Activated naive CD4-positive, alpha-beta T cell treated with anti-CD3 and anti-CD28 coated beads, Interleukin-2, amount 50 U/mL, for 72 hours (primary cell): Measurements from ENCODE around the gene FGGY. TPM values are rescaled to one million over a fixed set of nuclear protein-coding genes. Genes with fewer than 3 reads are reported as not detected.
"Not testable (repeated sequence)": the region's sequence is repeated elsewhere in the genome, so short reads cannot be mapped to it uniquely, and the experiment has no call there.

Experiments
- ATAC-seq, 2 donors: fragments of 150-1000 bp; cut with Tn5 transposase; 2 replicates each; pipeline ENCODE4 v1.10.0; 2021; ENCODE audit warnings: mild to moderate bottlenecking in 2 of 2, moderate library complexity in 2 of 2
- DNase-seq, 2 donors: peaks; one replicate each; pipeline ENCODE4 v3.0.0; 2021 to 2022; ENCODE audit warnings: low spot score in 2 of 2
- H3K27ac Mint-ChIP-seq, 2 donors: one replicate each; pipeline ENCODE4 v1.8.0; 2022; ENCODE audit warnings: mild to moderate bottlenecking in 2 of 2, mixed read lengths in 2 of 2
- H3K36me3 Mint-ChIP-seq, 2 donors: one replicate each; pipeline ENCODE4 v1.8.0; 2022; ENCODE audit warnings: mixed read lengths in 2 of 2
- H3K9me3 Mint-ChIP-seq, 2 donors: one replicate each; pipeline ENCODE4 v1.8.0; 2022; ENCODE audit warnings: mixed read lengths in 2 of 2
- total RNA-seq, 2 donors: library from RNA; stranded (reverse); gene quantifications; one replicate each; pipeline ENCODE4 v1.2.3, GENCODE V29; 2022

Gene FGGY
- total RNA-seq, 2 donors from 2014 or later = 15.0 to 17.0 TPM

DNA sequence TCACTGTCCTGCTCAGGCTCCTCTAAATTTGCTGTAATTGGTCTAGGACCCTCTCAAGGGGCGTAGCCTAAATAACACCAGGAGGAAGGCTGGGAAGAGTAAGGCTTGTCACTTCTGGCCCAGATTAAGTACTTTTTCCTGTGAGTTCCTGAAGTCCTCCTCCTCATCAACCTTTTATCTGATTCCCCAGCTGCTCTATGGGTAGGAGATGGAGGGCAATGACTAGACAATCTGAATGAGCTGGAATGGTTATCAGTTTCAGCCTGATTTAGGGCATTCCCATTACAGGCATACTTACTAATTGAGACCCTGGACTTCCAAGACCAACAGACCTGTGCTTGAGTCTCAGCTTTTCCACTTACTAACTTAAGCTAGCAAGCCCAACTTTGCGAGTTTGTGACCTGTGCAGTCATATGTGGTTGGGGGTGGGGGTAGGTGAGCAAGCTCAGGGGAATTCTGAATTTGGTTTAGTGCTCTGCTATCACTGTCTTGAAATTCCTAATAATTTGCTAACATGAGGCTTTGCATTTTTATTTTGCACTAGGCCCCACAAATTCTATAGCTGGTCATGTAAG is 18.0 kb upstream of the FGGY start:
- ATAC-seq (no peak), DNase-seq (no peak)
- Mint-ChIP-seq H3K36me3 (no peaks in the 10 kb centered on the region), H3K9me3 (no peaks in the 10 kb centered on the region), H3K27ac (no peak overlapping the region)

DNA sequence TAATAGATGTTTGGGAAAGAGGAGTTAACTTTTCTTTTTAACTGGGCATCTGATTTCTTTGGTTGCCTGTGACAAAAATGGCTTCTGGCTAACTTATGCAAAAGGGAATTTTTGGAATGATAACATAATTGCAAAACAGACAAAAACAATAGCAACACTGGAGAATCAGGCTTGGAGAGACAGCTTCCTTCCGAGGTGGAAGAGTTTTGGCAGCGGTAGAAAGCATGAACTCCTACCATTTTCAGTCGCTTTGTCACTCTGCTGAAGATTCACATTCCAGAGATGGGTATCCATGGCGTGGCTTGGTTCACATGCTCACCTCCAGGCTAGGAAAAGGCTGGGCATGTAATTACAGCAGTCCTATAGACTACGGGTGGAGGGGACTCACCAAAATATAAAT is 17.2 kb upstream of the FGGY start:
- Mint-ChIP-seq H3K36me3 (no peaks in the 10 kb centered on the region), H3K9me3 (no peaks in the 10 kb centered on the region), H3K27ac (no peak overlapping the region)
- no peak for DNase-seq
- ATAC-seq = no peak

DNA sequence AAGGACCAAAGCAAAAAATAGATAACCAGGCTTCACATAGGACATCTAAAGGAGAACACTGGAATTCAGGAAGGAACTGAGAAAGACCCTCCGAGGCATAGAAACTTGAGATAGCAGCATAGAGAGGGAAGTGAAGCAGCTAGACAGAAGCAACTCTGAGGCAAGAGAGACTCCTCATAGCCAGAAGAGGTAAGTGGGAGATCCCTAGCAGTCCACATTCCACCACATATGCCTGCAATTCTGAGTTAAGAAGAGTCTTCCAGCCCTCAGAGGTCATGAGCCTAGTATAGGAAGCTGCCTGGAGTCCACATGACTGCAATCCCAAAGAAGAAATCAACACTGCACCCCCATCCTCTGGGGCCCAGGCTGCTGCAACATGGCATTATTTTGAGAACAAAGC is 13.9 kb upstream of the FGGY start:
- H3K27ac Mint-ChIP-seq = no peak overlapping the region
- no peak for DNase-seq
- no peaks in the 10 kb centered on the region for H3K9me3 Mint-ChIP-seq
- no peak for ATAC-seq
- no peaks in the 10 kb centered on the region for H3K36me3 Mint-ChIP-seq

DNA sequence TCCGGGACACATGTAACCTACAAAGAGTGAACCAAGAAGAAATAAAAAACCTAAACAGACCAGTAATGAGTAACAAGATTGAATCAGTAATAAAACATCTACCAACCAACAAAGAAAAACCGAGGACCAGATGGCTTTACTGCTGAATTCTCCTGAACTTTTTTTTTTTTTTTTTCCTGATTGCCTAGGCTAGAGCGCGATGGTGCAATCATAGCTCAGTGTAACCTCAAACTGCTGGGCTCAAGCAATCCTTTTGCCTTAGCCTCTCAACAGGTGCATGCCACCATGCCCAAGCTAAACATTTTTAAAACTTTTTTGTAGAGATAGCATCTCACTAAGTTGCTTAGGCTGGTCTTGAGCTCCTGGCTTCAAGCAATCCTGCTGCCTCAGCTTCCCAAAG is 11.2 kb upstream of the FGGY start:
- ATAC-seq = no peak
- DNase-seq = no peak
- no peaks in the 10 kb centered on the region for H3K36me3 Mint-ChIP-seq
- H3K9me3 Mint-ChIP-seq = no peaks in the 10 kb centered on the region
- no peak overlapping the region for H3K27ac Mint-ChIP-seq

DNA sequence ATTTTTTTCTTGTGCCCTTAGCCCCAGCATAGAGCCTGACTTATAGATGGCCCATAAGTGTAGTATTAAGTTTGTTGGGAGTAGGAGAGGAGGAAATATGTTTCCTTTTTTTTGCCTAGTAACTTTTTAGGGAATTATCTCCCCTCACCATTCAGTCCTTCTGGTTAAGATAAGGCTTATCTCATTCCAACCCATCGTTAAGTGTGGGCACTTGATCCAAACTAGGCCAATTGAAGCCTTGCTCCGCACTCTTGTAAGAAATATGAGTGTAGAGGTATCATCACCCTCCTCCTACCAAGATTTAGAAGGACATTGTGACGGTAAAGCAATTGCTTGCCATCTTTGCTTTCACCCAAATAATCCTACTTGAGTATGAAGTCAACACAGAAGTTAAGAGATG is 8.8 kb upstream of the FGGY start:
- no peaks in the 10 kb centered on the region for H3K36me3 Mint-ChIP-seq
- no peak for DNase-seq
- no peak overlapping the region for H3K27ac Mint-ChIP-seq
- ATAC-seq = no peak
- peaks cover 0 to 3% of the 10 kb centered on the region in 2 donors for H3K9me3 Mint-ChIP-seq

DNA sequence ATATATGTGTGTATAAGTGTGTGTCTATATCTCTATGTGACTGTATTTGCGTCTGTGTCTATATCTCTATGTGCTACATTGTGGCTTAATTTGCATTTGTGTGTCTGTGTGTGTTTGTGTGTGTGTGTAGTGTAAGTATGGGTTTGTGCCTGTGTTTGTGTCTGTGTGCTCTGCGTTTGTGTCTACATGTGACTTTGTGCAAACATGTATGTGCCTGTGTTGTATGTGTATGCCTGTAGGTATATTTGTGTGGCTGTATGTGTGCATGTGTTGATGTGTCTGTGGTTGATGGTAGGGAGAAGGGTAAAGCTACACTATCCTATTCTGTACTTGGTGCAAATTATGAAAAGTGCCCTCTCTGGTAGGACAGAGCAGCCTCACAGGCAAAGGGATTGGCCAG is 7.3 kb upstream of the FGGY start:
- H3K27ac Mint-ChIP-seq = no peak overlapping the region
- DNase-seq = no peak
- no peaks in the 10 kb centered on the region for H3K36me3 Mint-ChIP-seq
- peaks cover 0 to 3% of the 10 kb centered on the region in 2 donors for H3K9me3 Mint-ChIP-seq
- ATAC-seq = no peak

DNA sequence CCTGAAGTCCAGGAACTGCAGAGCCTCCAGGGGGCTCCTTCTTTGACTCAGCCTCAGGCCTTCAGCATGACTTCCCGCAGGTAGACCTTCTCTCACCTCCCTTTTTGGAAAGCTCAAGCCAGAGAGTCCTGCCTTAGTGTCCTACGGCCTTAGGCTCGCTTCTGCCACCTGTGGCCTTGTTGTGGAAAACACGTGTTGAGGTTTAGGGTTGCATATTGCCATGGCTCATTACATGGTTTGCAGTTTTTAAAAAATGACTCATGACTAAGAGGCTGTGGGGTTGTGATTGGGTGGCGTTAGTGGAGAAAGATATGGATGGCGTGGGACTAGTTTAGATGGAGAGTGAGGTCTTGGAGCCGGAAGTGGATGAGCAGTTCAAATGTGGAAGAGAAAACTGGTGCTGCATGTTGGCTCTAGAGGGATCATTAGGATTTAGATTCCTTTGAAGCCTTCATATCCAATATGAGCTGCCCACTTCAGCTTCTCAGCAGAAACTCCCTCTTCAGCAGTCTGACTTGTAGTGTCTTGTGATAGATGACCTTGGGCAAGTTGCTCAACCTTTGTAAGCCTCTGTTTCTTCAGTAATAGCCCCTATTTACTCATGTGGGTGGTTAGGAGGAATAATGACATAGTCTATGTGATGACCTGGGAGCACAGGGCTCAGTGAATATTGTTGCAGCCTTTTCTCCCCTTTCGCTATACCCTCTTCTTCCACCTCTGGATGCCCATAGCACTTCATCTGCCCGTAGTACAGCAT is 6.5 kb upstream of the FGGY start:
- Mint-ChIP-seq H3K36me3 (no peaks in the 10 kb centered on the region), H3K9me3 (peaks cover 0 to 3% of the 10 kb centered on the region in 2 donors), H3K27ac (no peak overlapping the region)
- peak in 1 of 2 donors; percentile 21 for DNase-seq
- peak in 1 of 2 donors; percentile 75 for ATAC-seq

DNA sequence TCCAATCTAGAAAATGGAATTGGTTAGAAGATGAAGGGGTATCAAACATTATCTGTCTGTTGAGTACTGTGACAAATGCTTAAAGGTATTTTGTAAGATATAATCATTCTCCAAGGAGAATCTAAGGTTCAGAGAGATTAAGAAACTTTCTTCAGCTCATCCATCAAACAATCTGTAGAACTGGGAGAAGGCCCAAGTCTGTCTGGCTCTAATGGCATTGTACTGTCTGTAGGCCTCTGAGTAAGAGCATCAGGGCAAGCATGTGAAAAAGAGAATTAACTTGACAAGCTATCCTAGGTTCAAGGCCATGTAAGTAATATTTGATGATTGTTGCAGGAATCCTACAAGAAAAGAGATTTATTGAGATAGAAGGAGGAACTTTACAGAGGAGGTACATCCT is 5.3 kb upstream of the FGGY start:
- ATAC-seq (no peak), DNase-seq (no peak)
- Mint-ChIP-seq H3K27ac (no peak overlapping the region), H3K9me3 (peaks cover 0 to 3% of the 10 kb centered on the region in 2 donors), H3K36me3 (no peaks in the 10 kb centered on the region)

DNA sequence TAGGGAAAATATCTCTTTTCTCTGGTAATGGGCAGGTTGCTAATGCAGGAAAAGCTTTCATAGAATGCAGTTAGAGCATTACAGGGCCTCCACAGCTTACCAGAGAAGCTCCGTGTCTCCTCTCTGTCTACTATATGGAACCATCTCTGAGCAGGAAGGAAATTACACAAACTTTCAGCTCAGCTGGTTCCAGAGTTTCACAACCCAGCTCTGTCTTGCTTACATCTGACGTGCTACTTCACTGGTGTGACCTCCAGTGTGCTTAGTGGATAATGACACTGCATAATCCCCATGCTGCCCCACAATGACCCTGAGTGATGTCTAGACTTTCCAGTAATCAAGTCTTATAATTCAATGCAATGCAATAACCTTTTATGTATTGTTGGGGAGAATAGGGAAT is 4.3 kb upstream of the FGGY start:
- DNase-seq = no peak
- peaks cover 0 to 5% of the 10 kb centered on the region in 2 donors for H3K36me3 Mint-ChIP-seq
- peaks cover 0 to 3% of the 10 kb centered on the region in 2 donors for H3K9me3 Mint-ChIP-seq
- H3K27ac Mint-ChIP-seq = no peak overlapping the region
- ATAC-seq = no peak

DNA sequence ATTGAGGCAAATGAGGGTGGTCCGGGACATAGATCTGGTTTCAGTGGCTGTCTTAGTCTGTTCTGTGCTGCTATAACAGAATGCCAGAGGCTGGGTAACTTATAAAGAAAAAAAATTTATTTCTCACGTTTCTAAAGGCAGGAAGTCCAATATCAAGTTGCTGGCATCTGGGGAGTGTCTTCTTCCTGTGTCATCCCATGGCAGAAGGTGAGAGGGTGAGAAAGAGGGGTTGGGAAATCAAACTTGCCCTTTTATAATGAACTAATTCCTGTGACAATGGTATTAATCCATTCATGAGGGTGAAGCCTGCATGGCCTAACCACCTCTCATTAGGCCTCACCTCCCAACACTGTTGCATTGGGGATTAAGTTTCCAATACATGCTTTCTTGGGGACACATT is 3.7 kb upstream of the FGGY start:
- Mint-ChIP-seq H3K27ac (no peak overlapping the region), H3K36me3 (peaks cover 0 to 12% of the 10 kb centered on the region in 2 donors), H3K9me3 (peaks cover 0 to 3% of the 10 kb centered on the region in 2 donors)
- DNase-seq (no peak), ATAC-seq (no peak)

DNA sequence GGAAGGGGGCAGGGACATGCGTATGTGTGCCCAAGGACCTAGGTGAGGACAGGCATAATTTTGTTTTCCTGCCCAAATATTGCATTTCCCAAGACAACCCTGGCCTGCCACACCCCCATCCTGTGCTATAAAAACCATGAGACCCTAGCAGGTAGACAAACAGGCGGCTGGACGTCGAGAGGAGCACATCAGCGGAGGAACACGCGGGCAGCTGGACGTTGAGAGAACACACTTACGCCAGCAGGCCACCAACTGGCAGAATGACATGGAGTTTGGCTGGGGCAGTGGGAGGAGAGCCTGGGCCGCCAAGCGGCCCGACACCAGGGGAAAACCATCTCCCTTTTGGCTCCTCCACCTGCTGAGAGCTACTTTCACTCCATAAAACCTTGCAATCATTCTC is 3.0 kb upstream of the FGGY start:
- no peak overlapping the region for H3K27ac Mint-ChIP-seq
- peaks cover 0 to 15% of the 10 kb centered on the region in 2 donors for H3K36me3 Mint-ChIP-seq
- ATAC-seq = no peak
- no peak for DNase-seq
- peaks cover 0 to 3% of the 10 kb centered on the region in 2 donors for H3K9me3 Mint-ChIP-seq

DNA sequence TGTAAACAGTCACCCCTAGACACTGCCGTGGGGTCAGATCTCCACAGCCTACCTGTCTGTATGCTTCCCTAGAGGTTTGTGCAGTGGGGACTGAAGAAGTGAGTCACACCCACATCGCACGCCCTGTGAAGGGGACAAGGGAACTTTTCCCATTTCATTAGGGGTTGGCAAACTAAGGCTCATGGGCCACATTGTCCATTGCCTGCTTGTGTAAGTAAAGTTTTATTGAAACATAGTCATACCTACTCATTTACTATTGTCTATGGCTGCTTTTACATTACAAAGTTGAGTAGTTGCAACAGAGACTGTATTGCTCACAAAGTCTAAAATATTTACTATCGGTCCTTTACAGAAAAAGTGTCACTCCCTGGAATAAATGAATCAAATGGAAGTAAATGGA is 2.5 kb upstream of the FGGY start:
- Mint-ChIP-seq H3K36me3 (peaks cover 0 to 20% of the 10 kb centered on the region in 2 donors), H3K9me3 (peaks cover 0 to 7% of the 10 kb centered on the region in 2 donors), H3K27ac (no peak overlapping the region)
- DNase-seq (no peak), ATAC-seq (no peak)

DNA sequence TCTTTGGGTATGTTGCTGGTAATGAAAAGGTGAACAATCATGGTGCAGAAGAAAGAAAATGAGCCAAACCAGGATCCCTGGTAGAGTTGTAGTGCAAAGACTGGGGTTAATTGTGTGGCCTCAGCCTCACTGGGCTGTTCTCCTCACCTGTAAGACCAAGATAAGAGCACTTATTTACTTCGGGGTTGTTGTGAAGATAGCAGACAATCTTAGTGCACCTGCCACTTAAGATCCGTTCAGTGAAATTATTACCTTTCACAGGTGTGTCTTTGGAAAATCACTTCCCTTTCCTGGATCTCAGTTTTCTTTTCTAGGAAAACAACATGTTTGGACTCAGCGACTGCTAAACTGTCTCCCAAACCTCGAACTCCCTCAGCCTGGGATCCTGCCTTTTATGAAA is 1.3 kb upstream of the FGGY start:
- ATAC-seq (no peak), DNase-seq (no peak)
- peak overlapping the region in 1 of 2 donors; percentile 88 for H3K27ac Mint-ChIP-seq
- peaks cover 0 to 8% of the 10 kb centered on the region in 2 donors for H3K9me3 Mint-ChIP-seq
- peaks cover 0 to 20% of the 10 kb centered on the region in 2 donors for H3K36me3 Mint-ChIP-seq

DNA sequence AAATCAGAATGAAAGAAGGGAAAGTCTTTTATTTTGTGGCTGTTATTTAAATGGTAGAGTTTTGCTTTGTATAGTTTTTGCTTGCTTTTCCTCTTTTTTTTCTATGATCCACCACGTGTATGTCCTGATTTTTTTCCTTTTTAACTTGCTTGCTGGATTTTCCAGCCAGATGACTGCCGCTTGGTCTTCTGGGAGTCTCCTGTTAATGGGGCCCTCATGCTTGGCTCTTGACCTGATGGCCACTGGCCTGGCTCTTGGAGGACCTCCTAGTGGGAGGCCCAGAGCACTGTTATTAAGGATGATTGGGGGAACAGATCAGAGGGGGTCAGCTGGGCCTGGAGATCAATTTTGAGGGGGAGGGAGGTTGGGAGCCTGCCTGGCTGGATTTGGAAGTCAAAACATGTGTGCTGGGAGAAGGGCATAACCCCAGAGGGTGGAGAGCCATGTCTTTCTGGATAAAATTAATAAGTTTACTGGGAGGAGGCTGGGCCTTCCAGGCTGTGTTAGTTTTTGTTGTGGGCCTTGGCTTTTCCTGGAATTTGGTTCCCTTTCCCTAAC is 1.2 kb downstream of the FGGY start:
- ATAC-seq (no peak), DNase-seq (no peak)
- H3K9me3 Mint-ChIP-seq = peaks cover 3 to 10% of the 10 kb centered on the region in 2 donors
- H3K27ac Mint-ChIP-seq = peak overlapping the region in 1 of 2 donors; percentile 88
- peaks cover 6 to 27% of the 10 kb centered on the region in 2 donors for H3K36me3 Mint-ChIP-seq

DNA sequence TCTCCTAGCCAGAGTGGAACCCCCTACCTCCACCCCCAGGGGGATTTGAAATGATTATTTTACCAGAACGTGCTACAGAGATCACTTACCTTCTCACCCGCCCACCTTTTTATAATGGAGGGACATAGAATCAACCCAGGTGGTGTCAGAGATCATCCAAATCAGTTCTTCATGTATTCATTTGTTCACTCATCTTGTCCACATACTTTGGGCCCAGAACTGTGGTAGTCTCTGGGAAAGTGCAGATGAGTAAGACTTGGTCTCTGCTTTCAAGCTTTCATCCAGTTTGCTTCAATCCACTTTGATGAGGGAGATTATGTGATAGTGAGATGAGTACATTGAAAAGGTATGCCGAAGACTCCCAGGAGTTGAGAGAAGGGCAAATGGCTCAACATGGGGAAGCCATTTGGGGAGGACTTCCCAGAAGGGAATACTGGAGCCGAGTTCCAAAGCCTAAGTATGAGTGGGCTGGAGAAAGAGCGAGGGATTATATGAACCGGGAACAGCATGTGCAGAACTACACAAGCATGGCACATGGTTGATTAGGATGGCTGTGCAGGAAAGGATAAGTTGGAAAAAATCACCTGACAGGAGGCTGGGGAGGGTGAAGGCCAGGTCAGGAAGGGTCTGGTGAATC is 1.9 kb downstream of the FGGY start:
- Mint-ChIP-seq H3K27ac (no peak overlapping the region), H3K36me3 (peaks cover 6 to 27% of the 10 kb centered on the region in 2 donors), H3K9me3 (peaks cover 3 to 10% of the 10 kb centered on the region in 2 donors)
- ATAC-seq (no peak), DNase-seq (no peak)

DNA sequence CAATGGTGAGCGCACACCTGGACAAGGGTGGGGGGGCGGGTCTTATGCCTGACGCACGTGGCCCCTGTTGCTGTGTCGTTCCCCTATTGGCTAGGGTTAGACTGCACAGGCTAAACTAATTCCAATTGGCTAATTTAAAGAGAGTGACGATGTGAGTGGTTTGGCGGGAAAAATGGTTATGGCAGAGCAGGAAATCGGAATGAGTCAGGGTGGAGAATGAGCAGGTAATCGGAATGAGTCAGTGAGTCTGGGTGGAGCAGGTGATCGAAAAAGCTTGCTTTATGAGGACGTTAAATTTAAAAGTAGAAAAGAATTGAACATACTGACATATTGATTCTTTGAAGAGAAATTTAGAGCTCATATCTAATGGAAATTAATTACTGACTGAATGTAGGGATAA is 2.8 kb downstream of the FGGY start:
- ATAC-seq, DNase-seq, H3K27ac Mint-ChIP-seq: not testable (repeated sequence)
- Mint-ChIP-seq H3K9me3 (peaks cover 3 to 15% of the 10 kb centered on the region in 2 donors), H3K36me3 (peaks cover 12 to 27% of the 10 kb centered on the region in 2 donors)

DNA sequence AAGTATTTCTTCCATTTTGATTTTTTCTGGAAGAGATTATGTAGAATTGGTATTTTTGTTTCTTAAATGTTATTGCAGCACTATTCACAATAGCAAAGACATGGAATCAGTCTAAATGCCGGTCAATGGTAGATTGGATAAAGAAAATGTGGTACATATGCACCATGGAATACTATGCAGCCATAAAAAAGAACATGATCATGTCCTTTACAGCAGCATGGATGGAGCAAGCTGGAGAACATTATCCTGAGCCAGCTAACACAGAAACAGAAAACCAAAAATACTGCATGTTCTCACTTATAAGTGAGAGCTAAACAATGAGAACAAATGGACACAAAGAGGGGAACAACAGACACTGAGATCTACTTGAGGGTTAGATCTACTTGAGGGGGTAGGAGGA is 5.4 kb downstream of the FGGY start:
- no peak for DNase-seq
- peaks cover 32 to 46% of the 10 kb centered on the region in 2 donors for H3K36me3 Mint-ChIP-seq
- H3K27ac Mint-ChIP-seq = no peak overlapping the region
- peaks cover 22 to 37% of the 10 kb centered on the region in 2 donors for H3K9me3 Mint-ChIP-seq
- no peak for ATAC-seq
